HCT116 (cell line): ENCODE results near the gene SND1. TPM values are rescaled to one million over a fixed set of nuclear protein-coding genes. Genes with fewer than 3 reads are reported as not detected.

ENCODE experiments used
- ATAC-seq: fragments of 200-7000 bp; cut with Tn5 transposase; 2 replicates; pipeline ENCODE4 v1.9.1; 2020; ENCODE audit warnings: mild to moderate bottlenecking, moderate library complexity
- BruUV-seq: library from RNA; stranded (reverse); fragments of 400-500 nt; replicated peaks from 2 replicates; lab custom pipeline; 2021; lab: Mats Ljungman, UMichigan
- CTCF ChIA-PET: fragments of 300-600 bp; sonication (Branson Sonifier 250); formaldehyde crosslinking; loops from one replicate; lab custom pipeline; 2021; ENCODE audit warnings: antibody characterized with exemption; lab: Charles Lee
- POLR2A ChIA-PET: fragments of 300-600, 350-600 bp; sonication (Branson Sonifier 250); formaldehyde crosslinking; loops from one replicate; lab custom pipeline; 2021; ENCODE audit warnings: antibody characterized with exemption; lab: Charles Lee
- RAD21 ChIA-PET, 2 experiments: fragments of 300-600 bp; sonication (Branson Sonifier 250); formaldehyde crosslinking; loops; one replicate each; lab custom pipeline; 2023; ENCODE audit warnings: low total read pairs in 2 of 2; ENCODE audit not compliant: uncharacterized antibody in 2 of 2, unreplicated experiment in 2 of 2, low non-redundant PET in 1 of 2; lab: Charles Lee
- DNase-seq: peaks from one replicate; pipeline ENCODE4 v3.0.0-alpha.2; 2010; ENCODE audit warnings: low read depth, low spot score
- H2AFZ ChIP-seq: fragments of 200-600 bp; shearing (Covaris generic), sonication (generic); 2 replicates; pipeline ENCODE4 v1.6.1; 2017; ENCODE audit warnings: low read depth, mixed run types, mixed read lengths, antibody characterized with exemption, low read length; ENCODE audit not compliant: poor library complexity, severe bottlenecking
- H3K27ac ChIP-seq: 2 replicates; pipeline ENCODE4 v1.5.1; 2012; ENCODE audit warnings: low read depth, low read length
- H3K27me3 ChIP-seq: fragments of 200-600 bp; sonication (generic); 2 replicates; pipeline ENCODE4 v1.6.1; 2016; ENCODE audit warnings: mixed run types, low read length, mixed read lengths; ENCODE audit not compliant: insufficient read depth
- H3K36me3 ChIP-seq, 2 experiments: fragments of 200-500 bp in 1 of 2; fragments of 200-600 bp in 1 of 2; sonication (Bioruptor generic) in 1 of 2; sonication (generic) in 1 of 2; 2 replicates each; pipeline versions ENCODE4 v1.5.1 to v1.6.1; 2014 to 2016; ENCODE audit warnings: low read length in 2 of 2, inconsistent platforms in 1 of 2, mixed read lengths in 1 of 2, mixed run types in 1 of 2; ENCODE audit not compliant: insufficient read depth in 2 of 2, control insufficient read depth in 1 of 2
- H3K4me1 ChIP-seq, 2 experiments: fragments of 200-600 bp in 1 of 2; sonication (generic) in 1 of 2; 2 replicates each; pipeline versions ENCODE4 v1.5.1 to v1.6.1; 2012 to 2017; ENCODE audit warnings: low read length in 2 of 2, inconsistent platforms in 1 of 2, mild to moderate bottlenecking in 1 of 2, mixed read lengths in 1 of 2, mixed run types in 1 of 2, moderate library complexity in 1 of 2; ENCODE audit not compliant: insufficient read depth in 2 of 2, control insufficient read depth in 1 of 2
- H3K4me2 ChIP-seq: fragments of 200-600 bp; sonication (generic); 2 replicates; pipeline ENCODE4 v1.6.1; 2017; ENCODE audit warnings: mixed run types, low read length, mixed read lengths
- H3K4me3 ChIP-seq, 2 experiments: fragments of 200-600 bp in 1 of 2; sonication (generic) in 1 of 2; replicated peaks in 1 of 2; 2 replicates each; pipeline ENCODE4 v1.5.1; 2011 to 2016; ENCODE audit warnings: low read length in 2 of 2, control low read depth in 1 of 2, low read depth in 1 of 2, mild to moderate bottlenecking in 1 of 2, mixed read lengths in 1 of 2, mixed run types in 1 of 2
- H3K79me2 ChIP-seq: fragments of 200-600 bp; sonication (generic); 2 replicates; pipeline ENCODE4 v1.6.1; 2017; ENCODE audit warnings: mild to moderate bottlenecking, mixed run types, low read length, moderate library complexity, mixed read lengths; ENCODE audit not compliant: insufficient read depth
- H3K9ac ChIP-seq: fragments of 200-600 bp; sonication (generic); 2 replicates; pipeline ENCODE4 v1.6.1; 2016; ENCODE audit warnings: low read length, mixed read lengths
- H3K9me2 ChIP-seq: fragments of 200-600 bp; sonication (generic), shearing (Covaris generic); 2 replicates; pipeline ENCODE4 v1.6.1; 2017; ENCODE audit warnings: mixed run types, mild to moderate bottlenecking, moderate library complexity; ENCODE audit not compliant: insufficient read depth
- H3K9me3 ChIP-seq, 2 experiments: fragments of 200-500 bp in 1 of 2; fragments of 200-600 bp in 1 of 2; sonication (Bioruptor generic) in 1 of 2; sonication (generic) in 1 of 2; 2 replicates each; pipeline ENCODE4 v1.6.1; 2014 to 2017; ENCODE audit warnings: low read length in 2 of 2, mixed read lengths in 2 of 2, inconsistent platforms in 1 of 2, low read depth in 1 of 2, mild to moderate bottlenecking in 1 of 2, mixed run types in 1 of 2, moderate library complexity in 1 of 2; ENCODE audit not compliant: control insufficient read depth in 1 of 2, insufficient read depth in 1 of 2
- H4K20me1 ChIP-seq: fragments of 200-600 bp; sonication (generic), shearing (Covaris generic); 2 replicates; pipeline ENCODE4 v1.6.1; 2017; ENCODE audit warnings: mixed run types, mild to moderate bottlenecking, moderate library complexity; ENCODE audit not compliant: insufficient read depth
- ELF1 ChIP-seq: IDR thresholded peaks from 2 replicates; pipeline ENCODE4 v1.6.1; 2012; ENCODE audit warnings: low read depth, borderline replicate concordance
- EZH2phosphoT487 ChIP-seq: fragments of 200-600 bp; IDR thresholded peaks from 2 replicates; pipeline ENCODE4 v1.6.1; 2018; ENCODE audit warnings: antibody characterized with exemption, borderline replicate concordance
- POLR2A ChIP-seq: IDR thresholded peaks from 2 replicates; pipeline ENCODE4 v1.7.0; 2011; ENCODE audit warnings: borderline replicate concordance; ENCODE audit not compliant: insufficient read depth, insufficient read length; ENCODE audit errors: extremely low read depth
- SP1 ChIP-seq: IDR thresholded peaks from 2 replicates; pipeline ENCODE4 v1.6.1; 2012; ENCODE audit warnings: low read depth
- YY1 ChIP-seq: IDR thresholded peaks from 2 replicates; pipeline ENCODE4 v1.6.1; 2011; ENCODE audit warnings: low read length, low read depth, moderate library complexity, mild to moderate bottlenecking; ENCODE audit not compliant: insufficient replicate concordance; ENCODE audit errors: extremely low read depth
- intact Hi-C: fragments of 100-400 bp; cut with micrococcal nuclease; formaldehyde crosslinking; loops from 2 replicates; pipeline ENCODE4 v1.10.0; 2022
- total RNA-seq: library from RNA; stranded (reverse); gene quantifications from one replicate; pipeline ENCODE4 v1.2.1, GENCODE V29; 2021; ENCODE audit not compliant: unreplicated experiment
- TF ChIP-seq, protein P1 (sequence below): IDR thresholded peaks from 2 replicates; pipeline ENCODE4 v1.6.1; 2011; ENCODE audit warnings: mild to moderate bottlenecking, low read length, moderate library complexity; ENCODE audit not compliant: insufficient replicate concordance; ENCODE audit errors: extremely low read depth
- TF ChIP-seq, protein P2 (sequence below), 3 experiments: fragments of 200-600 bp in 1 of 3; sonication (generic) in 1 of 3; IDR thresholded peaks in 2 of 3; conservative IDR thresholded peaks in 1 of 3; 2 replicates each; pipeline ENCODE4 v1.5.1; 2012 to 2017; ENCODE audit warnings: low read depth in 2 of 3, low read length in 2 of 3, antibody characterized with exemption in 1 of 3, borderline replicate concordance in 1 of 3, control low read depth in 1 of 3, mild to moderate bottlenecking in 1 of 3, mixed read lengths in 1 of 3, mixed run types in 1 of 3, moderate library complexity in 1 of 3; ENCODE audit not compliant: insufficient read depth in 1 of 3

SND1 gene
- total RNA-seq, 1 experiment from 2014 or later, result 169 TPM

DNA sequence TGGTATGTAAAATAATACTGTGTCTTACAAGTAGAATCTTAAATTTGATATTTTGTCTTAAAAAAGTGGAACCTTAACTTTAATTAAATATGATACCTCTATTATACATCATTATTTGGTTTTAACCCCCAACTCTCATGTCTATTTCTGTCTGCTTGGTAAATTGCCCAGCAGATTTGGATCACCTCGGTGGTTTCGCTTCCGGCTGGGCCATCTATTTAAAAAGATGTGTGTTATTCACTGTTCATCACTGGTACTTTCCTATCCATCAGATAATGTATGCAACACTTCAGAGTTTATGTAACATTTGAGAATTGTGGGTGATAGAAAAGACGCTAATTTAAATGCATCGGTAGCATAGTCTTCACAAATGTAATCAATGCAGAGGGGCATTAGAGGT, 119.7 kb downstream of the SND1 start:
- no peak for DNase-seq
- no peaks in the 10 kb centered on the region for H3K9me3 ChIP-seq
- H4K20me1 ChIP-seq, result 0 out of 2 replicates have a peak, but pooled peaks cover 13% of the 10 kb centered on the region
- POLR2A ChIA-PET, result no interaction called here
- H3K4me2 ChIP-seq, result no peak overlapping the region
- RAD21 ChIA-PET, result no interaction called here
- H3K27ac ChIP-seq, result no peak overlapping the region
- H3K27me3 ChIP-seq, result no peaks in the 10 kb centered on the region
- H3K36me3 ChIP-seq, result no peaks in the 10 kb centered on the region
- intact Hi-C loops, result no loop called here
- no TSS peak for BruUV-seq
- ATAC-seq, result no peak
- no peaks in the 10 kb centered on the region for H3K9me2 ChIP-seq
- H3K9ac ChIP-seq, result no peak overlapping the region
- H3K4me1 ChIP-seq, result no peaks in the 10 kb centered on the region
- H3K4me3 ChIP-seq, result no peak overlapping the region
- CTCF ChIA-PET, result no interaction called here
- H2AFZ ChIP-seq, result no peak overlapping the region
- H3K79me2 ChIP-seq, result peaks cover 74% of the 10 kb centered on the region
- TF ChIP-seq YY1 (no peak), ELF1 (no peak), POLR2A (no peak), SP1 (no peak), EZH2phosphoT487 (no peak)
- TF ChIP-seq, protein P1, sequence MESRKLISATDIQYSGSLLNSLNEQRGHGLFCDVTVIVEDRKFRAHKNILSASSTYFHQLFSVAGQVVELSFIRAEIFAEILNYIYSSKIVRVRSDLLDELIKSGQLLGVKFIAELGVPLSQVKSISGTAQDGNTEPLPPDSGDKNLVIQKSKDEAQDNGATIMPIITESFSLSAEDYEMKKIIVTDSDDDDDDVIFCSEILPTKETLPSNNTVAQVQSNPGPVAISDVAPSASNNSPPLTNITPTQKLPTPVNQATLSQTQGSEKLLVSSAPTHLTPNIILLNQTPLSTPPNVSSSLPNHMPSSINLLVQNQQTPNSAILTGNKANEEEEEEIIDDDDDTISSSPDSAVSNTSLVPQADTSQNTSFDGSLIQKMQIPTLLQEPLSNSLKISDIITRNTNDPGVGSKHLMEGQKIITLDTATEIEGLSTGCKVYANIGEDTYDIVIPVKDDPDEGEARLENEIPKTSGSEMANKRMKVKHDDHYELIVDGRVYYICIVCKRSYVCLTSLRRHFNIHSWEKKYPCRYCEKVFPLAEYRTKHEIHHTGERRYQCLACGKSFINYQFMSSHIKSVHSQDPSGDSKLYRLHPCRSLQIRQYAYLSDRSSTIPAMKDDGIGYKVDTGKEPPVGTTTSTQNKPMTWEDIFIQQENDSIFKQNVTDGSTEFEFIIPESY, result no peak
- TF ChIP-seq, protein P2, sequence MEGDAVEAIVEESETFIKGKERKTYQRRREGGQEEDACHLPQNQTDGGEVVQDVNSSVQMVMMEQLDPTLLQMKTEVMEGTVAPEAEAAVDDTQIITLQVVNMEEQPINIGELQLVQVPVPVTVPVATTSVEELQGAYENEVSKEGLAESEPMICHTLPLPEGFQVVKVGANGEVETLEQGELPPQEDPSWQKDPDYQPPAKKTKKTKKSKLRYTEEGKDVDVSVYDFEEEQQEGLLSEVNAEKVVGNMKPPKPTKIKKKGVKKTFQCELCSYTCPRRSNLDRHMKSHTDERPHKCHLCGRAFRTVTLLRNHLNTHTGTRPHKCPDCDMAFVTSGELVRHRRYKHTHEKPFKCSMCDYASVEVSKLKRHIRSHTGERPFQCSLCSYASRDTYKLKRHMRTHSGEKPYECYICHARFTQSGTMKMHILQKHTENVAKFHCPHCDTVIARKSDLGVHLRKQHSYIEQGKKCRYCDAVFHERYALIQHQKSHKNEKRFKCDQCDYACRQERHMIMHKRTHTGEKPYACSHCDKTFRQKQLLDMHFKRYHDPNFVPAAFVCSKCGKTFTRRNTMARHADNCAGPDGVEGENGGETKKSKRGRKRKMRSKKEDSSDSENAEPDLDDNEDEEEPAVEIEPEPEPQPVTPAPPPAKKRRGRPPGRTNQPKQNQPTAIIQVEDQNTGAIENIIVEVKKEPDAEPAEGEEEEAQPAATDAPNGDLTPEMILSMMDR (IDR thresholded peaks at IDR 0.05 in 2 of 3, conservative IDR thresholded peaks at IDR 0.05 in 1 of 3; ENCODE audit: borderline replicate concordance in 1 of 3, insufficient read depth in 1 of 3, low read depth in 2 of 3, low read length in 2 of 3), result no peak
- TF ChIP-seq, all 23 proteins: peak for 0
